ENCODE results near the gene KRTAP5-3.

- no peak for TF ChIP-seq CTCF (IDR thresholded peaks at IDR 0.05)
- no peak for TF ChIP-seq POLR2A (IDR thresholded peaks at IDR 0.05)
Measured at GRCh38 chr11:1563697-1564534, 44.3 kb downstream of the KRTAP5-3 start.

Measured in lower leg skin (tissue), 3 donors.